ENCODE data around the gene NPIPA1. TPM values are rescaled to one million over a fixed set of nuclear protein-coding genes. Genes with fewer than 3 reads are reported as not detected.
"Not testable (repeated sequence)": the region's sequence is repeated elsewhere in the genome, so short reads cannot be mapped to it uniquely, and the experiment has no call there.

Gene NPIPA1
- polyA plus RNA-seq, 3 donors = 63.7 TPM; not detected in 2

GRCh38 chr16:14999845-15000244, 62.6 kb downstream of the NPIPA1 start:
- Histone ChIP-seq H3K36me3 (replicated peaks in 1 of 2; ENCODE audit: control insufficient read depth in 1 of 2, insufficient read depth in 2 of 2, low read length in 2 of 2) (peaks cover 24 to 55% of the 10 kb centered on the region in 2 donors), H3K79me2 (ENCODE audit: insufficient read depth, low read length) (peaks cover 16% of the 10 kb centered on the region), H4K20me1 (ENCODE audit: insufficient read depth, low read length) (peaks cover 19% of the 10 kb centered on the region)
- H3K9me3 Mint-ChIP-seq; H3K9ac ChIP-seq (ENCODE audit: insufficient read depth, low read length, poor library complexity, severe bottlenecking); H3K27me3 ChIP-seq (ENCODE audit: control insufficient read depth in 2 of 2, insufficient read depth in 2 of 2, low read length in 2 of 2); H3K4me3 Mint-ChIP-seq; H3K9me3 ChIP-seq (replicated peaks in 1 of 2; ENCODE audit: control insufficient read depth in 1 of 2, insufficient read depth in 1 of 2, low read length in 2 of 2); H3K4me1 Mint-ChIP-seq; H3K4me2 ChIP-seq (replicated peaks; ENCODE audit: extremely low read depth, low read length, poor library complexity, severe bottlenecking); H2AFZ ChIP-seq (ENCODE audit: insufficient read depth, low read depth, low read length, poor library complexity, severe bottlenecking); H3K27ac ChIP-seq (ENCODE audit: low read depth in 1 of 2, low read length in 2 of 2); H3K4me3 ChIP-seq (replicated peaks in 1 of 3; ENCODE audit: low read depth in 2 of 3, low read length in 3 of 3); DNase-seq; intact Hi-C loops (cut with micrococcal nuclease); H3K27ac Mint-ChIP-seq; H3K4me1 ChIP-seq (ENCODE audit: control insufficient read depth in 1 of 2, insufficient read depth in 2 of 2, low read length in 2 of 2); H3K27me3 Mint-ChIP-seq (ENCODE audit: low read depth in 3 of 3): not testable (repeated sequence)
- 100% methylated on average over 1 of the region's 3 CpGs for whole genome bisulfite sequencing (ENCODE audit: insufficient coverage)
- peaks cover 38 to 56% of the 10 kb centered on the region in 2 donors for H3K36me3 Mint-ChIP-seq

Small RNA genes lying within 50 kb of the gene (small RNA-seq; reads per million reads assigned to genes)
- gene AC138932.4 (ENCODE audit: insufficient read length, low read depth) (not detected), gene MIR3180-1 (ENCODE audit: insufficient read length, low read depth) (not detected), gene MIR3670-1 (ENCODE audit: insufficient read length, low read depth) (not detected), gene MIR6511A1 (ENCODE audit: insufficient read length, low read depth) (not detected), gene MIR6770-1 (ENCODE audit: insufficient read length, low read depth) (not detected), gene RF00019 (ENCODE audit: insufficient read length, low read depth) (not detected)

Other genes starting within 250 kb of the NPIPA1 start
- not detected for gene PLA2G10, start 243.1 kb upstream of the NPIPA1 start, polyA plus RNA-seq
- 1 to 10 TPM in 1 of 3 donors, not detected in 2; 1.4 TPM for gene NPIPA3, start 234.0 kb upstream of the NPIPA1 start, polyA plus RNA-seq
- 1 to 10 TPM in 1 of 3 donors, not detected in 2; 2.0 TPM for gene NPIPA2, start 194.9 kb upstream of the NPIPA1 start, polyA plus RNA-seq
- 10 to 100 TPM; 18.4 to 22.5 (median 22.5) TPM for gene NOMO1, start 103.7 kb upstream of the NPIPA1 start, polyA plus RNA-seq
- gene PDXDC1, start 37.6 kb downstream of the NPIPA1 start, polyA plus RNA-seq = 10 to 100 TPM; 22.3 to 50.1 (median 36.0) TPM
- gene NTAN1, start 118.6 kb downstream of the NPIPA1 start, polyA plus RNA-seq = 10 to 100 TPM; 31.5 to 40.4 (median 37.3) TPM
- 1 to 10 TPM; 4.3 to 9.2 (median 9.1) TPM for gene RRN3, start 156.8 kb downstream of the NPIPA1 start, polyA plus RNA-seq